DMS 273 (cell line): ENCODE data around the gene ZBTB17.

Experiments
- DNase-seq: peaks from one replicate; lab custom pipeline; 2025; ENCODE audit not compliant: unreplicated experiment; lab: John Stamatoyannopoulos, UW

The ZBTB17 gene

DNA sequence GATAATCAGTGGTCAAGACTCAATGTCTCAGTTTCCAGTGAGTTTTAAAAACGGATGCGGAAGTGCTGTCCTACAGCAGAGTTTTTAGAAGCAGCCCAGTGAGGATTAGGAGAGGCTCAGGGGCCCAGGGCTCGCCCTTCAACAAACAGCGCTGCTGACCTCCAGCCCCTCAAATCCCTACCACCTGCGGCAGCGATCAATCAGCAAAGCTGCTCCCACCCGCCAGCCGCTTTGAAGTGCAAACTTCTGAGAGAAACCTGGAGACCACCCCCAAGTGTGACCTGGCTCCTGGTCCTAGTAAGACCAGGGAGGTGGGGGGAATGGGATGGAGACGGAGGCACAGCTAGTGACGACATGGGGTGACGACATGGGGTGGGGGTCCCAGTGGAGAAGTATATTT lies 14.4 kb downstream of the ZBTB17 start:
- DNase-seq, result no peak

DNA sequence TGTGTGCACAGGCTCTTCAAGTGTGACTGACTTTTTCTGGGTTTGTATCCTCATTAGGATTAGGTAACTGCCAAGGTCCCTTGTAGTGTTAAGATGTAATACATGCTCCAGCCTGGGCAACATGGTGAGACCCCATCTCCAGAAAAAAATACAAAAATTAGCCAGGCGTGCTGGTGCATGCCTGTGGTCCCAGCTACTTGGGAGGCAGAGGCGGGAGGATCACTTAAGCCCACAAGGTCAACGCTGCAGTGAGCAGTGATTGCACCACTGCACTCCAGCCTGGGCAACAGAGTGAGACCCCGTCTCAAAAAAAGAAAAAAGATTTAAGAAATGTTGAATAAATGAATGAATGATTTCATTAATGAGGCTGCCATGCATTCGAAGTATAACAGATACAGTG lies 15.1 kb downstream of the ZBTB17 start:
- DNase-seq, result no peak

GRCh38 chr1:15959827-15960446 lies 16.0 kb downstream of the ZBTB17 start:
- no peak for DNase-seq

DNA sequence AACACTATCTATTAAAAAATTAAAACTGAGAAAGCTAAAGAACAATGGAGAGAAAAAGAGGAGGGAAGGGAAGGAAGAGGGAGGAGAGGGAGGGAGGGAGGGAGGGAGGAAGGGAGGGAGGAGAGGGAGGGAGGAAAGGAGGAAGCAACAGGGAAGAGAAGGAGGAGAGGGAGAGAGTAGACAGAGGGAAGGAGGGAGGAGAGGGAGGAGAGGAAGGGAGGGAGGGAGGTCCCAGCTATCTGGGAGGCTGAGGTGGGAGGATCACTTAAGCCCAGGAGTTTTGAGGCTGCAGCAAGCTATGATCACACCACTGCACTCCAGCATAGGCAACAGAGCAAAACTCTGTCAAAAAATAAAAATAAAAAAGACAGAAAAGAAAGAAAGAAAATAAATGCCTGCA lies 16.5 kb downstream of the ZBTB17 start:
- no peak for DNase-seq

DNA sequence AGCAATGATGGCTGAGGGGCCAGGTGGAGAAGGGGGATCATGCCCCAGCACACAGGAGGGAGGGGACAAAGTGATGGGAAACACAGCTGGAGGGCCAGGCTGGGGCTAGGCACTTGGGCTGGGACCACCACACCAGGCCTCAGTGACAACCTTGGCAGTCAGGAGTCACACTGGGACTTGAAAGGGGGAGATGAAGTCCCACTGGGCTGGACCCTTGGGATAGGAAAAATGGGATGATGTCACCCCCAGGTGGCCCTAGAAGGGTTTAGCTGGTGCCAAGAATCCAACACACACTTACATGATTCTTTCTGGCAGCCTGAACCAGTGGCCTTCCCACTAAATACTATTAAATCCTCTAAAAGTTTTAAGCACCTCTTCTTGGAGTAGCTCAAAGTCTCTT lies 17.1 kb downstream of the ZBTB17 start:
- peak; percentile 35 for DNase-seq

- DNase-seq, result no peak
These were observed 17.8 kb downstream of the ZBTB17 start for GRCh38 chr1:15958111-15958510.

GRCh38 chr1:15957221-15958095 lies 18.4 kb downstream of the ZBTB17 start:
- DNase-seq, result no peak

- no peak for DNase-seq
These were observed 19.8 kb downstream of the ZBTB17 start for GRCh38 chr1:15956150-15956549.

GRCh38 chr1:15955552-15955951 lies 20.3 kb downstream of the ZBTB17 start:
- DNase-seq, result no peak

DNA sequence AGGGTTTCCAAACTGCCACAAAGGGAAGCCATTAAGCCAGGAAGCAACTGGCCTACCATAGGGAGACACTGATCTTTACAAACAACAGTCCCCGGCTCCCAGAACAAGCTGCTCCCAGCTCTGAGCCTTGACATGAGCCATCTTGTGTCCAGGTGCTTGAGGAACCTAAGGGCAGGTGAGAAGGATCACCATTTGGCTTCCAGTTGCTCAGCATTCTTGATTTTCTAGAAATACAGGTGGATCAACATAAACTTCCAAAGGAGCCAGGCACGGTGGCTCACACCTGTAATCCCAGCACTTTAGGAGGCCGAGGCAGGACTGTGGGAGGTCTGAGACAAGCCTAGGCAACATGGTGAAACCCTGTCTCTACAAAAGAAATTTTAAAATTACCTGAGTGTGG lies 21.6 kb downstream of the ZBTB17 start:
- no peak for DNase-seq

- peak; percentile 29 for DNase-seq
These were observed 22.1 kb downstream of the ZBTB17 start for GRCh38 chr1:15953791-15954241.

- no peak for DNase-seq
These were observed 22.6 kb downstream of the ZBTB17 start for GRCh38 chr1:15953294-15953771.

- no peak for DNase-seq
These were observed 23.3 kb downstream of the ZBTB17 start for GRCh38 chr1:15952317-15953258.

DNA sequence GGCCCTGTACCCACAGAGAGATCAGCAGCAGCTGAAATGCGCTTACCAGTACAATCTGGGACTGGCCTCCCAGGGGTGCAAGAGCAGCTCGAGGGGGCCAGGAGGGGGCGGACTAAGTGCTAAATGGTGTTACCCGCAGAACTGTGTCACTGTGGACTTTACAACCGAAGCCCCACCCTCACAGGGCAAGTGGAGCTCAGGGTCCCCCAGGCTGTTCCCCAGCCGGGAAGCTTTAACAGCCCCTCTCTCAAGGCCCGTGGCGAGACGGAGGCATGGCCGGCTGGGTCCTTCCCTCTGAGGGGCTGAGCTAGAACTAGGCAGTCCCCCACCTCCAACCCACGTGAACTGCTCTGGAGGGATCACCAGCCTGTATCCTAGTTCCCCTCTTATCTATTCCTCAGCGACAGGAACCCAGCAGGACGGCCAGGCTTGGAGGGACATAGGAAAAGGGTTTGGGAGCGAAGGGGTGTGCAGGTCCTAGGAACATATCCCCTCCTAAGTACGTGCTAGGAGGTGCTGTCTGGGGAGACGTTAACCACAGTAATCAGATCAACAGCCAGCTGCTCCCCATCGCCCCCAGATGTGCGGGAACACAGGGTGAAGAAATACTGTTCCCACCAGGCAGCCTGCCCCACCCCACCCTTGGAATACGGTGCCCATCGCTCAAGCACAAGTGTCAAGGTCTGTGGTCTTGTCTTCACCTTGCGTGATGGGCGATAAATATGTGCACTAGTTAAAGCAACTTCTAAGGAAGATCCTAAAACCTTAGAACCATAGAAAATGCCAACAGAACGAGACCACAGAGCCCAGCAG lies 24.4 kb downstream of the ZBTB17 start:
- DNase-seq, result no peak

DNA sequence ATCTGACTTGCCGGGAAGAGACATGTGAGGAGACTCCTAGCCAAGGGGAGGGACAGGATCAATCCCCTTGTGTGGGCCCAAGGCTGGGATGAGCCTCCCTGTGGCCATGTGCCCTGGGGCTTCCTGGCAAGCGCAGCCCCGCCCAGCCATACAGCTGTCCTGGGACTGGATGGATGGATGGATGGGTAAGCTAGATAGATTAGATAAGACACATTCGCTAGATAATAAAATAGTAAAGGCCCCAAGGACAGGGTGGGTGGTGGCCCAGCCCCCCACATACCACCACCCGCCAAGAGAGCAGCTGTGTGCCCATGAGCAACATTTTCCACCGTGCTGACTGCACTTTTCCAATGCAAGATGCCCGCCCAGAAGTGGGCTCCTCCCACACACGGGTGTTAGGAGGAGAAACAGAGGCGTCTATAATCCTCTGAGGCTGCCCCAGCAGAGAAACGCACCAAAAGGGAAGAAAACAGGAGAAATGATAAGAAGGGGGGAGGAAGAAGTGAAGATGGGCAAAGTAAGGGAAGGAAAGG lies 25.1 kb downstream of the ZBTB17 start:
- peak; percentile 65 for DNase-seq

DNA sequence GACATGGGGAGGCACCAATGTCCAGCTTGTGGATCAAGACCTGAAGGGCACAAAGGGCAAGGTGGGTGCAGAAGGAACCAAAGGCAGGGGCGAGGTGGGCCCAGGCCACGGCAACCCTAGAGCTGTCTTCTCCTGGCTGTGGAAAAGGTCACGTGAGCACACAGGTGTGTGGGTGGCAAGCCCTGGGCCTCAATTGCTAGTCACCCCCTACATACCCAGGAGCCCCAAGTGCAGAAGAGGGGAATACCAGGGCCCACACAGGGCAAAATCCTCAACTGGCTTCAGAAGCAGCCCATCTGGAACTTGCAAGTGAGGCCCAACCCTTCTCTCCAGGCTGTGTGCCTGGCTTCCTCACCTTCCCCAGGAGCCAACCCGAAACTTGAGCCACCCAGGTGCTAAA lies 25.6 kb downstream of the ZBTB17 start:
- DNase-seq, result no peak

DNA sequence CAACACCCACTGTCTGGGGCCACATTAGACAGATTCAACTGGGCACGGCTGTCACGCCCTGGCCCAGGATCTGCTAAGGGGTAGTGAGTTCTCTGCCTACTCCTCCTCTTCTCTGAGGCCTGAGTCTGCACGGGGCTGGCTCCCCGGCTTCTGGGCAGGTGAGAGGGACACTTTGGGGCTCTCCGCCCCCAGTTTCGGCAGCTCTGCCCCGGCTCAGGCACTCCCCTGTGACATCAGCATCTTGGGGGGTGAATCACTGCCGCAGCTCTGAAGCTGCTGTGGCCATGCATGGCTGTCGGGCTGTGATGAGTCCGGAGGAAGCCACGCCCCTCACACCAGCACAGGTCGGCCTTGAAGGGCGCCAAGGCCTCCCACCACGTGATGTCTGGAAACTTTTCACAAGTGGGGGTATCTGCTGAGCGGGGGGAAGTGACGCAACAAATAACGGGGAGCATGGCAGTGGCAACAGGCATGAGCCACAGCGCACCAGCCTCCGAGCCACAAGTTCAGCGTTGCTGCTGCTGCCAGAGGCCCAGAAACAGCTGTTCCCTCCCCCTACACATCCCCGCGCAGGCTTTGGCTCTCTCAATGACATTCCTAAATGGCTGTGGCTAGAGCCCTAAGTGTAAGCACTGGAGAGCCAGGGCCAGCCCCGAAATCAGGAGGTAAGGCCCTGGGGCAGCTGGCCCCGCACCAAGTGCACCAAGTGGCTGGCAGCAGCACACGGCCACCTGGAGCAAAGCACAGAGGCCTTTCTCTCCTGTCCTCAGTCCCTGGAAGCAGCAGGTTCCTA lies 26.3 kb downstream of the ZBTB17 start:
- DNase-seq, result peak; percentile 68

DNA sequence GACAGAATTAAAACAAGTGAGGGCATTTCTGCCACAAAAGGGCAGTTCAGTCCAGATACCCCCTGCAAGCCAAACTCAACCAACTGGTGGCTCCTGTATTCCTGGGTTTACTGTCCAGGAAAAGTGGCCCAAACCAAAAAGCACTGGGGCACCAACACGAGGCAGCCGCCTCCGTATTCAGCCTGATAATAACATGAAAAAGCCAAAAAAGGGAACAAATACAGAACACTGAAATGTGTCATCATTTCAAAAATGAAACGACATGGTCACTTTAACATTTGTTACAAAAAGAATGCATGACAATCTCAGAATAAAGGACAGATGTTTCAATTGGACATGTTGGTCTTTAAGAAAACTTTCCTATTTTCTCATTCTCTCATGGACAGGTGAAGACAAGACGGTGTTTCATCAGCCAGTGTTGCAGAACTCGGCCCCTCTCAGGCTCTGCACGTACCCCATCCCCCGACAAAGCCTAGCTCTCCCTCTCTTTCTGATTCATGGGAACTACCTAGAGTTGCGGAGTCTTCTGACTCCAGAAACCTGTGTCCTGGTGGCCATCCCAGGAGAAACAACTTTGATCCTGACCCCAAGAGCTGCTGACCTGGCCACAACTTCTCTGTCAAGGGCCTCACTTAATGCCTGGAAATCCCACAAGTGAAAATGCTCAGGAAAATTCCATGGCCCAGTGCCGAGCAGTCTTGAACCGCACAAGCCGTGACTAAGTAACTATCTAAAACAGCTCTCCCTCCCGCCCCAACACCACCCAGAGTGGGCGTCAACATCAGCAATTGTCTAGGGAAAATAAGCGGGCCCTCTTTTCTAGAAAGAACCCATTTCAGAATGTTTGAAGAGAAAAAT lies 27.1 kb downstream of the ZBTB17 start:
- no peak for DNase-seq
